SH-SY5Y (cell line): ENCODE results near the gene AMMECR1.

Experiments
- GATA2 ChIP-seq: IDR thresholded peaks from 2 replicates; pipeline ENCODE4 v1.6.1; 2011; ENCODE audit warnings: mild to moderate bottlenecking, low read depth, low read length
- GATA3 ChIP-seq: IDR thresholded peaks from 2 replicates; pipeline ENCODE4 v1.6.1; 2011; ENCODE audit warnings: low read depth, mild to moderate bottlenecking, low read length, moderate library complexity

- TF ChIP-seq GATA2, result no peak
- no peak for TF ChIP-seq GATA3
Measured at GRCh38 chrX:110304371-110304770, 13.5 kb downstream of the AMMECR1 start.
